Liver (tissue), 9 donors: Measurements from ENCODE around the gene KCNMB1. TPM values are rescaled to one million over a fixed set of nuclear protein-coding genes. Genes with fewer than 3 reads are reported as not detected.

Experiments
- DNase-seq: peaks from one replicate; pipeline ENCODE4 v3.0.0-alpha.2; 2017; ENCODE audit warnings: low spot score
- H3K27ac ChIP-seq, 2 donors: one replicate each; pipeline ENCODE4 v1.7.0; 2013; ENCODE audit warnings: inconsistent platforms in 2 of 2, low read length in 2 of 2, control low read depth in 1 of 2, low read depth in 1 of 2, mild to moderate bottlenecking in 1 of 2
- H3K27me3 ChIP-seq, 4 donors: one replicate each; pipeline versions ENCODE4 v1.6.1 to v1.7.0; 2013; ENCODE audit warnings: low read length in 3 of 4, inconsistent platforms in 1 of 4, mild to moderate bottlenecking in 1 of 4, moderate library complexity in 1 of 4; ENCODE audit not compliant: control insufficient read depth in 4 of 4, insufficient read depth in 4 of 4
- H3K36me3 ChIP-seq, 4 donors: one replicate each; pipeline versions ENCODE4 v1.6.1 to v1.7.0; 2013; ENCODE audit warnings: low read length in 3 of 4, mild to moderate bottlenecking in 3 of 4, low read depth in 1 of 4, moderate library complexity in 1 of 4; ENCODE audit not compliant: control insufficient read depth in 4 of 4, insufficient read depth in 3 of 4
- H3K4me1 ChIP-seq, 4 donors: one replicate each; pipeline versions ENCODE4 v1.6.1 to v1.7.0; 2013; ENCODE audit warnings: low read length in 3 of 4, mild to moderate bottlenecking in 3 of 4, moderate library complexity in 1 of 4; ENCODE audit not compliant: control insufficient read depth in 4 of 4, insufficient read depth in 4 of 4
- H3K4me3 ChIP-seq, 3 donors: one replicate each; pipeline versions ENCODE4 v1.6.1 to v1.7.0; 2013; ENCODE audit warnings: low read length in 3 of 3, control low read depth in 1 of 3, low read depth in 1 of 3, mild to moderate bottlenecking in 1 of 3
- H3K9ac ChIP-seq, 2 donors: one replicate each; pipeline ENCODE4 v1.7.0; 2013; ENCODE audit warnings: low read length in 2 of 2, mild to moderate bottlenecking in 2 of 2, moderate library complexity in 2 of 2, control low read depth in 1 of 2, low read depth in 1 of 2
- H3K9me3 ChIP-seq, 4 donors: one replicate each; pipeline versions ENCODE4 v1.6.1 to v1.7.0; 2013; ENCODE audit warnings: low read length in 3 of 4; ENCODE audit not compliant: control insufficient read depth in 4 of 4
- CTCF ChIP-seq: fragments of 150-350 bp; IDR thresholded peaks from 2 replicates; pipeline ENCODE4 v1.5.1; 2017; ENCODE audit warnings: improper control_type of control experiment, low read depth, low read length; ENCODE audit not compliant: missing input control
- EGR1 ChIP-seq, 2 donors: IDR thresholded peaks; 2 replicates each; pipeline ENCODE4 v1.6.1; 2016 to 2018; ENCODE audit warnings: antibody characterized with exemption in 2 of 2, low read depth in 2 of 2
- FOXA1 ChIP-seq: IDR thresholded peaks from 2 replicates; pipeline ENCODE4 v1.6.1; 2016; ENCODE audit warnings: antibody characterized with exemption
- GABPA ChIP-seq, 2 donors: IDR thresholded peaks in 1 of 2; conservative IDR thresholded peaks in 1 of 2; 2 replicates each; pipeline ENCODE4 v1.6.1; 2016; ENCODE audit warnings: antibody characterized with exemption in 2 of 2, mild to moderate bottlenecking in 1 of 2, moderate library complexity in 1 of 2
- HNF4A ChIP-seq, 2 donors: conservative IDR thresholded peaks; 2 replicates each; pipeline ENCODE4 v1.6.1; 2016; ENCODE audit warnings: antibody characterized with exemption in 2 of 2, mild to moderate bottlenecking in 2 of 2
- HNF4G ChIP-seq: IDR thresholded peaks from 2 replicates; pipeline ENCODE4 v1.6.1; 2016; ENCODE audit warnings: antibody characterized with exemption
- JUND ChIP-seq, 2 donors: IDR thresholded peaks; 2 replicates each; pipeline ENCODE4 v1.6.1; 2016; ENCODE audit warnings: antibody characterized with exemption in 2 of 2
- MAX ChIP-seq: IDR thresholded peaks from 2 replicates; pipeline ENCODE4 v1.6.1; 2016; ENCODE audit warnings: antibody characterized with exemption
- RAD21 ChIP-seq, 2 donors: IDR thresholded peaks; 2 replicates each; pipeline ENCODE4 v1.6.1; 2016; ENCODE audit warnings: antibody characterized with exemption in 2 of 2, mild to moderate bottlenecking in 2 of 2
- RXRA ChIP-seq, 2 donors: IDR thresholded peaks; 2 replicates each; pipeline ENCODE4 v1.6.1; 2017 to 2018; ENCODE audit warnings: antibody characterized with exemption in 2 of 2, mild to moderate bottlenecking in 1 of 2
- SP1 ChIP-seq: IDR thresholded peaks from 2 replicates; pipeline ENCODE4 v1.6.1; 2018; ENCODE audit warnings: antibody characterized with exemption, mild to moderate bottlenecking
- YY1 ChIP-seq: IDR thresholded peaks from 2 replicates; pipeline ENCODE4 v1.6.1; 2016; ENCODE audit warnings: antibody characterized with exemption, mild to moderate bottlenecking
- WGBS: extraction: QIAGEN DNeasy Blood & Tissue Kit; methylation state at CpG from one replicate; pipeline ENCODE4 v1.1.7; 2013; 5-methylcytosine and 5-hydroxymethylcytosine counted together
- polyA plus RNA-seq, 2 donors: library from polyadenylated mRNA; stranded (reverse) in 1 of 2; unstranded in 1 of 2; fragments of 200-250 nt in 1 of 2; fragments of >200 nt in 1 of 2; fragmentation: Nextera tagmentation in 1 of 2; extraction: Ambion mirVana in 1 of 2; gene quantifications; one replicate each; pipeline versions ENCODE4 v1.2.1 to v1.2.3, GENCODE V29; 2013 to 2015
- total RNA-seq, 2 donors: library from RNA; depleted of rRNA; stranded (reverse); fragments of >200 nt; gene quantifications; one replicate each; pipeline ENCODE4 v1.2.3, GENCODE V29; 2014
- donor health status: healthy.
- donor health status: healthy.
- donor health status: healthy.
- donor health status: healthy.
- donor health status: healthy.

KCNMB1 gene
- total and polyA plus RNA-seq, 4 donors: 0.04 to 0.31 (median 0.20) TPM

- Histone ChIP-seq H3K9me3 (peaks cover 0 to 2% (median 0%) of the 10 kb centered on the region in 4 donors), H3K27ac (no peak overlapping the region), H3K27me3 (peaks cover 0 to 8% (median under 1%) of the 10 kb centered on the region in 4 donors), H3K9ac (no peak overlapping the region), H3K36me3 (no peaks in the 10 kb centered on the region), H3K4me3 (no peak overlapping the region), H3K4me1 (no peaks in the 10 kb centered on the region)
- DNase-seq: no peak
- WGBS: 66% methylated on average over 6 of the region's 6 CpGs
- TF ChIP-seq MAX (no peak), HNF4G (no peak), JUND (IDR thresholded peaks at IDR 0.05) (no peak)
These were observed 4.1 kb upstream of the KCNMB1 start for GRCh38 chr5:170393235-170393634.

- no peak for DNase-seq
- H3K27ac ChIP-seq: no peak overlapping the region
- no peak for TF ChIP-seq FOXA1
- no peak for TF ChIP-seq RXRA (IDR thresholded peaks at IDR 0.05)
- TF ChIP-seq GABPA (IDR thresholded peaks at IDR 0.05 in 1 of 2, conservative IDR thresholded peaks at IDR 0.05 in 1 of 2): no peak
- no peak for TF ChIP-seq HNF4A (conservative IDR thresholded peaks at IDR 0.05)
- TF ChIP-seq EGR1 (IDR thresholded peaks at IDR 0.05; ENCODE audit: low read depth in 2 of 2): no peak
- TF ChIP-seq RAD21 (IDR thresholded peaks at IDR 0.05): no peak
- no peak for TF ChIP-seq CTCF
- TF ChIP-seq JUND (IDR thresholded peaks at IDR 0.05): no peak
- no peak for TF ChIP-seq YY1
- H3K4me3 ChIP-seq: no peak overlapping the region
- H3K27me3 ChIP-seq: peaks cover 0 to 10% (median 0%) of the 10 kb centered on the region in 4 donors
- no peaks in the 10 kb centered on the region for H3K4me1 ChIP-seq
- H3K9me3 ChIP-seq: peaks cover 0 to 2% (median 0%) of the 10 kb centered on the region in 4 donors
- no peaks in the 10 kb centered on the region for H3K36me3 ChIP-seq
- H3K9ac ChIP-seq: no peak overlapping the region
- WGBS: 83% methylated on average over 5 of the region's 5 CpGs
These were observed 1.3 kb upstream of the KCNMB1 start for GRCh38 chr5:170390472-170390871.

- no peak overlapping the region for H3K4me3 ChIP-seq
- 58% methylated on average over 4 of the region's 4 CpGs for WGBS
- no peak for DNase-seq
- no peak for TF ChIP-seq SP1
- no peak overlapping the region for H3K9ac ChIP-seq
- no peak overlapping the region for H3K27ac ChIP-seq
- no peaks in the 10 kb centered on the region for H3K9me3 ChIP-seq
- H3K36me3 ChIP-seq: no peaks in the 10 kb centered on the region
- peaks cover 0 to 9% (median 0%) of the 10 kb centered on the region in 4 donors for H3K27me3 ChIP-seq
- no peaks in the 10 kb centered on the region for H3K4me1 ChIP-seq
These were observed 354 bp upstream of the KCNMB1 start for GRCh38 chr5:170389550-170389892.
